HPDE6-E6E7 (cell line): ENCODE measurements around the gene AIFM3.
"Not testable (repeated sequence)": the region's sequence is repeated elsewhere in the genome, so short reads cannot be mapped to it uniquely, and the experiment has no call there.

ENCODE experiments used
- DNase-seq: peaks from one replicate; pipeline ENCODE4 v3.0.0; 2011; ENCODE audit warnings: missing footprints; ENCODE audit errors: extremely low spot score

AIFM3 gene

GRCh38 chr22:20957683-20958431, 9.2 kb upstream of the AIFM3 start:
- DNase-seq, result no peak

- no peak for DNase-seq
Measured at GRCh38 chr22:20959578-20960461, 7.2 kb upstream of the AIFM3 start.

- DNase-seq, result no peak
Measured at GRCh38 chr22:20960609-20961008, 6.4 kb upstream of the AIFM3 start.

GRCh38 chr22:20962491-20962945, 4.5 kb upstream of the AIFM3 start:
- no peak for DNase-seq

- no peak for DNase-seq
Measured at GRCh38 chr22:20963201-20964052, 3.6 kb upstream of the AIFM3 start.

GRCh38 chr22:20964090-20964798, 2.8 kb upstream of the AIFM3 start:
- no peak for DNase-seq

GRCh38 chr22:20964799-20965103, 2.3 kb upstream of the AIFM3 start:
- DNase-seq, result no peak

GRCh38 chr22:20965104-20965887, 1.8 kb upstream of the AIFM3 start:
- DNase-seq, result no peak

- DNase-seq, result no peak
Measured at GRCh38 chr22:20965888-20966855, 883 bp upstream of the AIFM3 start.

- DNase-seq, result no peak
Measured at GRCh38 chr22:20967697-20968211, 699 bp downstream of the AIFM3 start.

- DNase-seq, result no peak
Measured at GRCh38 chr22:20968281-20968977, 1.4 kb downstream of the AIFM3 start.

GRCh38 chr22:20970939-20971657, 4.0 kb downstream of the AIFM3 start:
- no peak for DNase-seq

- not testable (repeated sequence) for DNase-seq
Measured at GRCh38 chr22:20972014-20972694, 5.1 kb downstream of the AIFM3 start.

GRCh38 chr22:20972933-20973577, 6.0 kb downstream of the AIFM3 start:
- no peak for DNase-seq

GRCh38 chr22:20973634-20974286, 6.7 kb downstream of the AIFM3 start:
- DNase-seq, result no peak

GRCh38 chr22:20974336-20974955, 7.4 kb downstream of the AIFM3 start:
- no peak for DNase-seq
